Stimulated activated CD4-positive, alpha-beta T cell treated with anti-CD3 and anti-CD28 coated beads, Interleukin-4, amount 100 ng/mL, for 4 hours (primary cell): ENCODE data around the gene ADD3.
"Not testable (repeated sequence)": the region's sequence is repeated elsewhere in the genome, so short reads cannot be mapped to it uniquely, and the experiment has no call there.

Source experiments
- DNase-seq, 2 experiments: peaks; one replicate each; pipeline ENCODE4 v3.0.0-alpha.2; 2020

ADD3 gene

GRCh38 chr10:110114668-110115067 is 106.9 kb downstream of the ADD3 start:
- not testable (repeated sequence) for DNase-seq

GRCh38 chr10:110115784-110116520 is 108.2 kb downstream of the ADD3 start:
- DNase-seq = no peak

GRCh38 chr10:110118891-110119621 is 111.3 kb downstream of the ADD3 start:
- no peak for DNase-seq

- no peak for DNase-seq
These were observed 115.8 kb downstream of the ADD3 start for GRCh38 chr10:110123594-110123993.

- no peak for DNase-seq
These were observed 121.7 kb downstream of the ADD3 start for GRCh38 chr10:110129490-110129889.

- DNase-seq = no peak
These were observed 127.1 kb downstream of the ADD3 start for GRCh38 chr10:110134917-110135316.

- DNase-seq = not testable (repeated sequence)
These were observed 128.1 kb downstream of the ADD3 start for GRCh38 chr10:110135836-110136235.

GRCh38 chr10:110137142-110137545 is 129.4 kb downstream of the ADD3 start:
- DNase-seq = no peak

- no peak for DNase-seq
These were observed 130.5 kb downstream of the ADD3 start for GRCh38 chr10:110138197-110138812.

GRCh38 chr10:110141185-110141584 is 133.4 kb downstream of the ADD3 start:
- DNase-seq = no peak

- no peak for DNase-seq
These were observed 134.3 kb downstream of the ADD3 start for GRCh38 chr10:110141871-110142635.

GRCh38 chr10:110142965-110143364 is 135.2 kb downstream of the ADD3 start:
- DNase-seq = no peak

GRCh38 chr10:110144507-110144906 is 136.7 kb downstream of the ADD3 start:
- DNase-seq = no peak

- no peak for DNase-seq
These were observed 140.2 kb downstream of the ADD3 start for GRCh38 chr10:110147961-110148360.

- DNase-seq = no peak
These were observed 141.5 kb downstream of the ADD3 start for GRCh38 chr10:110149259-110149658.

GRCh38 chr10:110150046-110150445 is 142.3 kb downstream of the ADD3 start:
- DNase-seq = no peak

- DNase-seq = no peak
These were observed 143.2 kb downstream of the ADD3 start for GRCh38 chr10:110150981-110151380.

GRCh38 chr10:110151467-110151866 is 143.7 kb downstream of the ADD3 start:
- DNase-seq = no peak

GRCh38 chr10:110151971-110152370 is 144.2 kb downstream of the ADD3 start:
- DNase-seq = no peak

- DNase-seq = no peak
These were observed 145.6 kb downstream of the ADD3 start for GRCh38 chr10:110153396-110153795.

GRCh38 chr10:110156046-110156445 is 148.3 kb downstream of the ADD3 start:
- no peak for DNase-seq

- DNase-seq = no peak
These were observed 150.5 kb downstream of the ADD3 start for GRCh38 chr10:110158051-110159005.
